Astrocyte (in vitro differentiated cells and primary cell): ENCODE results near the gene DTNBP1. TPM values are rescaled to one million over a fixed set of nuclear protein-coding genes. Genes with fewer than 3 reads are reported as not detected.

Source experiments
- DNase-seq: peaks from one replicate; pipeline ENCODE4 v3.0.0-alpha.2; 2010; ENCODE audit warnings: low read depth
- FAIRE-seq: peaks from 2 replicates; lab custom pipeline; 2011; peaks lifted over from hg19 to GRCh38; lab: Jason Lieb, UNC
- H2AFZ ChIP-seq: 2 replicates; pipeline ENCODE4 v1.6.0; 2012; ENCODE audit warnings: low read depth, low read length, inconsistent platforms
- H3K27ac ChIP-seq: 2 replicates; pipeline ENCODE4 v1.5.1; 2011; ENCODE audit warnings: low read depth, low read length, inconsistent platforms
- H3K27me3 ChIP-seq: 2 replicates; pipeline ENCODE4 v1.6.0; 2011; ENCODE audit warnings: low read length, inconsistent platforms; ENCODE audit not compliant: insufficient read depth
- H3K36me3 ChIP-seq: 2 replicates; pipeline ENCODE4 v1.5.1; 2011; ENCODE audit warnings: low read length, inconsistent platforms; ENCODE audit not compliant: insufficient read depth
- H3K4me1 ChIP-seq: 2 replicates; pipeline ENCODE4 v1.5.1; 2011; ENCODE audit warnings: low read length, inconsistent platforms; ENCODE audit not compliant: insufficient read depth
- H3K4me2 ChIP-seq: 2 replicates; pipeline ENCODE4 v1.6.0; 2012; ENCODE audit warnings: low read length, inconsistent platforms
- H3K4me3 ChIP-seq: 2 replicates; pipeline ENCODE4 v1.5.1; 2011; ENCODE audit warnings: low read depth, mild to moderate bottlenecking, low read length, inconsistent platforms; ENCODE audit not compliant: insufficient read depth
- H3K79me2 ChIP-seq: 2 replicates; pipeline ENCODE4 v1.6.0; 2012; ENCODE audit warnings: mild to moderate bottlenecking, low read length, inconsistent platforms; ENCODE audit not compliant: insufficient read depth
- H3K9ac ChIP-seq: 2 replicates; pipeline ENCODE4 v1.6.0; 2012; ENCODE audit warnings: mild to moderate bottlenecking, low read length, inconsistent platforms
- H3K9me3 ChIP-seq: 2 replicates; pipeline ENCODE4 v1.5.1; 2012; ENCODE audit warnings: low read depth, mild to moderate bottlenecking, low read length, inconsistent platforms; ENCODE audit not compliant: insufficient read depth
- H4K20me1 ChIP-seq: 2 replicates; pipeline ENCODE4 v1.6.0; 2012; ENCODE audit warnings: low read length, inconsistent platforms; ENCODE audit not compliant: insufficient read depth
- H3K27ac Mint-ChIP-seq: one replicate; pipeline ENCODE4 v1.8.0; 2021; ENCODE audit warnings: mild to moderate bottlenecking, mixed read lengths; ENCODE audit not compliant: unreplicated experiment
- H3K27me3 Mint-ChIP-seq: one replicate; pipeline ENCODE4 v1.8.0; 2021; ENCODE audit warnings: low read depth, mixed read lengths; ENCODE audit not compliant: unreplicated experiment
- H3K36me3 Mint-ChIP-seq: one replicate; pipeline ENCODE4 v1.8.0; 2021; ENCODE audit warnings: low read depth, mixed read lengths; ENCODE audit not compliant: unreplicated experiment
- H3K4me1 Mint-ChIP-seq: one replicate; pipeline ENCODE4 v1.8.0; 2021; ENCODE audit warnings: low read depth, mixed read lengths; ENCODE audit not compliant: unreplicated experiment
- H3K4me3 Mint-ChIP-seq: one replicate; pipeline ENCODE4 v1.8.0; 2021; ENCODE audit warnings: mild to moderate bottlenecking, moderate library complexity, mixed read lengths; ENCODE audit not compliant: unreplicated experiment
- H3K9me3 Mint-ChIP-seq: one replicate; pipeline ENCODE4 v1.8.0; 2021; ENCODE audit warnings: mild to moderate bottlenecking, mixed read lengths; ENCODE audit not compliant: unreplicated experiment
- EZH2 ChIP-seq: IDR thresholded peaks from 2 replicates; pipeline ENCODE4 v1.6.1; 2012; ENCODE audit warnings: mild to moderate bottlenecking, low read length, inconsistent platforms; ENCODE audit not compliant: insufficient read depth
- total RNA-seq: library from RNA; stranded (reverse); gene quantifications from 2 replicates; pipeline ENCODE4 v1.2.1, GENCODE V29; 2021
- TF ChIP-seq, protein P1 (sequence below): IDR thresholded peaks from 2 replicates; pipeline ENCODE4 v1.5.1; 2011; ENCODE audit warnings: low read depth, mild to moderate bottlenecking, inconsistent platforms, low read length, moderate library complexity; ENCODE audit not compliant: insufficient read depth

The DTNBP1 gene
- total RNA-seq, 1 donor from 2014 or later: 13.0 TPM

DNA sequence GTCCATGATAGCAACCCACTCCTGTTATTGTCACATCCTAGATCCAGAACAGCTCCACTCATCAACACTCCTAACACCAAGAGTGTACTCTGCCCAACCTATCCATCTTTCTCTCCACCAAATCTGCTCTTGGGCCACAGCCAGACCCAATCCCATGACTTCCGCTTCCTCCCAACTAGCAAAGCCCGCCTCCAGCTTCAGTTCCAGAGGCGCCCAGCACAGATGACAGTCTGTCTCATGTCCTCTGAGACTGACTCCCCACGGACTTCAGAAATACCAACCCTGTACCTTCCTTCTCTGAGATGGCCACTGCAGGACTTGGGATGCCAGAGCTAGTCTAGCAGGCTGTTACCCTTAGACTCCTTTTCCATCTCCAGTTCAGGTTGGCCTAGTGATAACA is 48.6 kb downstream of the DTNBP1 start:
- Mint-ChIP-seq H3K27ac (no peak overlapping the region), H3K27me3 (no peaks in the 10 kb centered on the region), H3K9me3 (no peaks in the 10 kb centered on the region), H3K4me1 (peaks cover 7% of the 10 kb centered on the region), H3K4me3 (no peak overlapping the region), H3K36me3 (peaks cover 15% of the 10 kb centered on the region)
- H4K20me1 ChIP-seq: no peaks in the 10 kb centered on the region
- no peak overlapping the region for H3K27ac ChIP-seq
- no peak overlapping the region for H2AFZ ChIP-seq
- no peaks in the 10 kb centered on the region for H3K79me2 ChIP-seq
- no peaks in the 10 kb centered on the region for H3K4me1 ChIP-seq
- H3K4me3 ChIP-seq: no peak overlapping the region
- DNase-seq: no peak
- FAIRE-seq: no peak
- no peaks in the 10 kb centered on the region for H3K9me3 ChIP-seq
- no peak overlapping the region for H3K4me2 ChIP-seq
- H3K9ac ChIP-seq: no peak overlapping the region
- no peaks in the 10 kb centered on the region for H3K36me3 ChIP-seq
- TF ChIP-seq, protein P1, sequence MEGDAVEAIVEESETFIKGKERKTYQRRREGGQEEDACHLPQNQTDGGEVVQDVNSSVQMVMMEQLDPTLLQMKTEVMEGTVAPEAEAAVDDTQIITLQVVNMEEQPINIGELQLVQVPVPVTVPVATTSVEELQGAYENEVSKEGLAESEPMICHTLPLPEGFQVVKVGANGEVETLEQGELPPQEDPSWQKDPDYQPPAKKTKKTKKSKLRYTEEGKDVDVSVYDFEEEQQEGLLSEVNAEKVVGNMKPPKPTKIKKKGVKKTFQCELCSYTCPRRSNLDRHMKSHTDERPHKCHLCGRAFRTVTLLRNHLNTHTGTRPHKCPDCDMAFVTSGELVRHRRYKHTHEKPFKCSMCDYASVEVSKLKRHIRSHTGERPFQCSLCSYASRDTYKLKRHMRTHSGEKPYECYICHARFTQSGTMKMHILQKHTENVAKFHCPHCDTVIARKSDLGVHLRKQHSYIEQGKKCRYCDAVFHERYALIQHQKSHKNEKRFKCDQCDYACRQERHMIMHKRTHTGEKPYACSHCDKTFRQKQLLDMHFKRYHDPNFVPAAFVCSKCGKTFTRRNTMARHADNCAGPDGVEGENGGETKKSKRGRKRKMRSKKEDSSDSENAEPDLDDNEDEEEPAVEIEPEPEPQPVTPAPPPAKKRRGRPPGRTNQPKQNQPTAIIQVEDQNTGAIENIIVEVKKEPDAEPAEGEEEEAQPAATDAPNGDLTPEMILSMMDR: no peak
- TF ChIP-seq EZH2: no peak
- no peaks in the 10 kb centered on the region for H3K27me3 ChIP-seq

DNA sequence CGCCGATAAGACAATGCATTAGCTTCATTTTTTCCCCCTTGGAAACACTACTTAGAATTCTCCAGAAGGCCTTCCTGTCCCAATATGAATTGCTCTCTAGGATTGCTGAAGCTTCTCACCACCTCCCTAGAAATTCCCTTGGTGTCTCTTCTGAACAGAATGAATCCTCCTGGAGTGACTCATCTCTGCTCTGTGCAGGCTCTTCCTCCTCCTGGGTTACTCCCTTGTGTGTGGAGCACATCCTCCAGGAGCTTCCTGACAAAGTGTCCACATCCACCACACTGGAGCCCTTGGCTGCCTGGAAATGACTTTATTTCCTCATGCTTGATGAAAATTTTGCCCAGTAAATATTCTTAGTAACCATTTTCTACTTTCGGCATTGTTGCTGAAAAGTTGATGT is 54.4 kb downstream of the DTNBP1 start:
- H3K9ac ChIP-seq: no peak overlapping the region
- no peak overlapping the region for H3K27ac ChIP-seq
- no peaks in the 10 kb centered on the region for H3K4me1 ChIP-seq
- Mint-ChIP-seq H3K4me1 (peaks cover 7% of the 10 kb centered on the region), H3K9me3 (no peaks in the 10 kb centered on the region), H3K36me3 (peaks cover 10% of the 10 kb centered on the region), H3K27me3 (no peaks in the 10 kb centered on the region), H3K27ac (no peak overlapping the region), H3K4me3 (no peak overlapping the region)
- H3K4me3 ChIP-seq: no peak overlapping the region
- H3K36me3 ChIP-seq: no peaks in the 10 kb centered on the region
- H3K79me2 ChIP-seq: no peaks in the 10 kb centered on the region
- H3K4me2 ChIP-seq: no peak overlapping the region
- no peak overlapping the region for H2AFZ ChIP-seq
- FAIRE-seq: peak; percentile 72
- no peak for TF ChIP-seq EZH2
- TF ChIP-seq, protein P1: no peak
- no peaks in the 10 kb centered on the region for H4K20me1 ChIP-seq
- H3K9me3 ChIP-seq: no peaks in the 10 kb centered on the region
- H3K27me3 ChIP-seq: no peaks in the 10 kb centered on the region
- peak; percentile 60 for DNase-seq

- no peak overlapping the region for H2AFZ ChIP-seq
- Mint-ChIP-seq H3K27me3 (no peaks in the 10 kb centered on the region), H3K36me3 (peaks cover 10% of the 10 kb centered on the region), H3K4me3 (no peak overlapping the region), H3K27ac (no peak overlapping the region), H3K4me1 (peaks cover 7% of the 10 kb centered on the region), H3K9me3 (no peaks in the 10 kb centered on the region)
- H3K4me2 ChIP-seq: no peak overlapping the region
- no peaks in the 10 kb centered on the region for H4K20me1 ChIP-seq
- no peaks in the 10 kb centered on the region for H3K79me2 ChIP-seq
- TF ChIP-seq, protein P1: no peak
- no peak for TF ChIP-seq EZH2
- no peak overlapping the region for H3K4me3 ChIP-seq
- H3K36me3 ChIP-seq: no peaks in the 10 kb centered on the region
- no peaks in the 10 kb centered on the region for H3K27me3 ChIP-seq
- H3K4me1 ChIP-seq: no peaks in the 10 kb centered on the region
- no peak overlapping the region for H3K9ac ChIP-seq
- FAIRE-seq (no peak), DNase-seq (no peak)
- no peaks in the 10 kb centered on the region for H3K9me3 ChIP-seq
- H3K27ac ChIP-seq: no peak overlapping the region
Observed at GRCh38 chr6:15607603-15608002, 55.2 kb downstream of the DTNBP1 start.
